H1 (cell line): Measurements from ENCODE around the gene FBN3. TPM values are rescaled to one million over a fixed set of nuclear protein-coding genes. Genes with fewer than 3 reads are reported as not detected.

Experiments used
- CTCF ChIA-PET: fragments of 300-600 bp; sonication (Branson Sonifier 250); formaldehyde crosslinking; loops from one replicate; lab custom pipeline; 2021; ENCODE audit not compliant: partially characterized antibody; lab: Charles Lee
- POLR2A ChIA-PET: fragments of 300-600 bp; sonication (Branson Sonifier 250); formaldehyde crosslinking; loops from one replicate; lab custom pipeline; 2021; ENCODE audit warnings: inconsistent platforms; ENCODE audit not compliant: partially characterized antibody; lab: Charles Lee
- DNase-seq, 2 experiments: peaks; one replicate each; pipeline versions ENCODE4 v3.0.0 to v3.0.0-alpha.2; 2010 to 2022; ENCODE audit warnings: low spot score in 2 of 2, low read depth in 1 of 2, mixed read lengths in 1 of 2
- FAIRE-seq: peaks from 2 replicates; lab custom pipeline; 2011; peaks lifted over from hg19 to GRCh38; lab: Jason Lieb, UNC
- H2AFZ ChIP-seq: 2 replicates; pipeline ENCODE4 v1.8.1; 2012; ENCODE audit warnings: low read length, inconsistent platforms
- H2AK5ac ChIP-seq: 2 replicates; pipeline ENCODE4 v1.6.1; 2013; ENCODE audit warnings: low read depth, low read length
- H2BK120ac ChIP-seq: replicated peaks from 2 replicates; pipeline ENCODE3; 2013; ENCODE audit warnings: low read depth, low read length, inconsistent platforms
- H2BK12ac ChIP-seq: 2 replicates; pipeline ENCODE4 v1.6.1; 2013; ENCODE audit warnings: low read depth, low read length
- H2BK15ac ChIP-seq: 2 replicates; pipeline ENCODE4 v1.6.1; 2013; ENCODE audit warnings: low read length
- H2BK20ac ChIP-seq: 2 replicates; pipeline ENCODE4 v1.6.1; 2013; ENCODE audit warnings: low read length
- H2BK5ac ChIP-seq: 2 replicates; pipeline ENCODE4 v1.6.1; 2013; ENCODE audit warnings: low read depth, low read length
- H3K14ac ChIP-seq: 2 replicates; pipeline ENCODE4 v1.6.1; 2013; ENCODE audit warnings: inconsistent platforms; ENCODE audit not compliant: insufficient read length
- H3K18ac ChIP-seq: 2 replicates; pipeline ENCODE4 v1.6.1; 2013; ENCODE audit warnings: low read length; ENCODE audit errors: extremely low read depth
- H3K23ac ChIP-seq: 2 replicates; pipeline ENCODE4 v1.6.1; 2013; ENCODE audit warnings: inconsistent platforms; ENCODE audit not compliant: insufficient read length
- H3K23me2 ChIP-seq: 2 replicates; pipeline ENCODE4 v1.6.1; 2013; ENCODE audit warnings: low read depth, low read length
- H3K27ac ChIP-seq: 2 replicates; pipeline ENCODE4 v1.6.1; 2011; ENCODE audit warnings: low read depth, low read length, inconsistent platforms
- H3K27me3 ChIP-seq, 4 experiments: replicated peaks in 1 of 4; 1 replicate in 1 of 4; 2 replicates in 3 of 4; pipeline versions ENCODE4 v1.6.1 to v1.8.1; 2011 to 2013; ENCODE audit warnings: low read length in 3 of 4, mild to moderate bottlenecking in 3 of 4, inconsistent platforms in 2 of 4, mixed read lengths in 2 of 4, moderate library complexity in 1 of 4; ENCODE audit not compliant: control insufficient read depth in 3 of 4, insufficient read depth in 3 of 4; ENCODE audit errors: extremely low read depth in 1 of 4
- H3K36me3 ChIP-seq, 4 experiments: 2 replicates each; pipeline versions ENCODE4 v1.6.1 to v1.8.1; 2011 to 2013; ENCODE audit warnings: mild to moderate bottlenecking in 4 of 4, low read length in 3 of 4, moderate library complexity in 2 of 4, control low read depth in 1 of 4, inconsistent platforms in 1 of 4; ENCODE audit not compliant: insufficient read depth in 4 of 4, control insufficient read depth in 2 of 4
- H3K4ac ChIP-seq: replicated peaks from 2 replicates; pipeline ENCODE3; 2013; ENCODE audit warnings: low read length, low read depth, mixed read lengths, inconsistent platforms; ENCODE audit not compliant: insufficient read length
- H3K4me1 ChIP-seq, 4 experiments: replicated peaks in 1 of 4; 1 replicate in 1 of 4; 2 replicates in 3 of 4; pipeline versions ENCODE4 v1.6.1 to v1.8.1; 2011 to 2013; ENCODE audit warnings: low read length in 3 of 4, inconsistent platforms in 2 of 4, mixed read lengths in 1 of 4; ENCODE audit not compliant: insufficient read depth in 4 of 4, control insufficient read depth in 3 of 4
- H3K4me2 ChIP-seq, 2 experiments: 2 replicates each; pipeline versions ENCODE4 v1.6.1 to v1.8.1; 2011 to 2013; ENCODE audit warnings: low read depth in 2 of 2, low read length in 2 of 2, control low read depth in 1 of 2, inconsistent platforms in 1 of 2, mild to moderate bottlenecking in 1 of 2; ENCODE audit not compliant: insufficient read depth in 1 of 2
- H3K4me3 ChIP-seq, 4 experiments: fragments of 200-600, 300-600 bp in 1 of 4; sonication (generic), shearing (Covaris generic), sonication (Bioruptor Twin) in 1 of 4; 2 replicates each; pipeline versions ENCODE4 v1.5.1 to v1.8.1; 2011 to 2016; ENCODE audit warnings: low read length in 4 of 4, low read depth in 3 of 4, control low read depth in 2 of 4, inconsistent platforms in 2 of 4, mild to moderate bottlenecking in 2 of 4, mixed read lengths in 1 of 4, moderate library complexity in 1 of 4; ENCODE audit not compliant: insufficient read depth in 2 of 4; ENCODE audit errors: extremely low read depth in 1 of 4
- H3K56ac ChIP-seq: replicated peaks from 2 replicates; pipeline ENCODE3; 2013; ENCODE audit warnings: low read depth, mild to moderate bottlenecking, mixed read lengths, low read length, inconsistent platforms; ENCODE audit not compliant: insufficient read length
- H3K79me1 ChIP-seq: 2 replicates; pipeline ENCODE4 v1.6.1; 2013; ENCODE audit warnings: low read depth, low read length, control low read depth
- H3K79me2 ChIP-seq, 2 experiments: 2 replicates each; pipeline versions ENCODE4 v1.6.1 to v1.8.1; 2012 to 2013; ENCODE audit warnings: low read length in 2 of 2, mild to moderate bottlenecking in 2 of 2, inconsistent platforms in 1 of 2; ENCODE audit not compliant: insufficient read depth in 2 of 2, control insufficient read depth in 1 of 2
- H3K9ac ChIP-seq, 4 experiments: replicated peaks in 1 of 4; 1 replicate in 1 of 4; 2 replicates in 3 of 4; pipeline versions ENCODE4 v1.6.1 to v1.8.1; 2011 to 2013; ENCODE audit warnings: low read depth in 3 of 4, low read length in 3 of 4, control low read depth in 2 of 4, mild to moderate bottlenecking in 2 of 4, moderate library complexity in 2 of 4, inconsistent platforms in 1 of 4; ENCODE audit errors: extremely low read depth in 1 of 4
- H3K9me3 ChIP-seq, 2 experiments: 2 replicates each; pipeline versions ENCODE4 v1.6.1 to v1.8.1; 2012 to 2013; ENCODE audit warnings: mild to moderate bottlenecking in 2 of 2, moderate library complexity in 2 of 2, control low read depth in 1 of 2, inconsistent platforms in 1 of 2, low read depth in 1 of 2, low read length in 1 of 2, mixed read lengths in 1 of 2; ENCODE audit not compliant: insufficient read depth in 2 of 2
- H4K20me1 ChIP-seq, 2 experiments: replicated peaks in 1 of 2; 2 replicates each; pipeline versions ENCODE3 to v1.8.1; 2011 to 2013; ENCODE audit warnings: inconsistent platforms in 2 of 2, low read length in 2 of 2, mild to moderate bottlenecking in 1 of 2; ENCODE audit not compliant: insufficient read depth in 2 of 2, control insufficient read depth in 1 of 2
- H4K5ac ChIP-seq: 2 replicates; pipeline ENCODE4 v1.6.1; 2013; ENCODE audit warnings: low read length, low read depth, mixed read lengths, inconsistent platforms; ENCODE audit not compliant: insufficient read length
- H4K8ac ChIP-seq: 2 replicates; pipeline ENCODE4 v1.8.0; 2013; ENCODE audit warnings: mild to moderate bottlenecking, moderate library complexity, low read length, inconsistent platforms; ENCODE audit not compliant: insufficient read depth; ENCODE audit errors: extremely low read depth
- H4K91ac ChIP-seq: replicated peaks from 2 replicates; pipeline ENCODE3; 2013; ENCODE audit warnings: low read length, mixed read lengths, inconsistent platforms; ENCODE audit not compliant: insufficient read length
- BACH1 ChIP-seq: IDR thresholded peaks from 2 replicates; pipeline ENCODE4 v1.6.1; 2012; ENCODE audit warnings: low read length, improper control_type of control experiment
- CHD1 ChIP-seq: IDR thresholded peaks from 2 replicates; pipeline ENCODE4 v1.6.1; 2012; ENCODE audit warnings: low read depth, low read length, improper control_type of control experiment
- EGR1 ChIP-seq: IDR thresholded peaks from 2 replicates; pipeline ENCODE4 v1.6.1; 2011; ENCODE audit warnings: low read depth, low read length, borderline replicate concordance
- FOSL1 ChIP-seq: IDR thresholded peaks from 2 replicates; pipeline ENCODE4 v1.6.1; 2011; ENCODE audit warnings: mild to moderate bottlenecking, low read depth, low read length, moderate library complexity; ENCODE audit not compliant: insufficient read depth
- GTF2F1 ChIP-seq: IDR thresholded peaks from 2 replicates; pipeline ENCODE4 v1.6.1; 2012; ENCODE audit warnings: low read depth, low read length, improper control_type of control experiment, borderline replicate concordance
- JUN ChIP-seq: IDR thresholded peaks from 2 replicates; pipeline ENCODE4 v1.6.1; 2011; ENCODE audit warnings: low read depth, mild to moderate bottlenecking, improper control_type of control experiment, low read length
- JUND ChIP-seq: IDR thresholded peaks from 2 replicates; pipeline ENCODE4 v1.6.1; 2011; ENCODE audit warnings: mild to moderate bottlenecking, improper control_type of control experiment, low read length
- SIRT6 ChIP-seq: IDR thresholded peaks from one replicate; pipeline ENCODE4 v1.7.1; 2012; ENCODE audit warnings: low read length, inconsistent platforms
- SIX5 ChIP-seq: IDR thresholded peaks from 2 replicates; pipeline ENCODE4 v1.6.1; 2011; ENCODE audit warnings: mild to moderate bottlenecking, low read depth, low read length
- USF2 ChIP-seq: IDR thresholded peaks from 2 replicates; pipeline ENCODE4 v1.6.1; 2011; ENCODE audit warnings: low read length, improper control_type of control experiment
- YY1 ChIP-seq: IDR thresholded peaks from 2 replicates; pipeline ENCODE4 v1.6.1; 2011; ENCODE audit warnings: low read depth, mild to moderate bottlenecking, low read length
- WGBS, 2 experiments: shearing (Covaris generic) in 1 of 2; methylation state at CpG; one replicate each; pipeline versions ENCODE4 v1.1.6 to v1.1.7; 2013 to 2015; ENCODE audit warnings: low lambda C conversion rate in 2 of 2, mixed read lengths in 2 of 2, inconsistent platforms in 1 of 2, low coverage in 1 of 2, missing lambda C conversion rate in 1 of 2; ENCODE audit not compliant: insufficient replicate concordance in 2 of 2, insufficient coverage in 1 of 2, insufficient read length in 1 of 2; ENCODE audit errors: extremely low coverage in 1 of 2, missing lambda C conversion rate in 1 of 2; 5-methylcytosine and 5-hydroxymethylcytosine counted together
- polyA plus RNA-seq, 7 experiments: library from polyadenylated mRNA; depleted of rRNA in 3 of 7; stranded (reverse) in 5 of 7; unstranded in 2 of 7; fragments of >200 nt in 5 of 7; fragments of 200-250 nt in 2 of 7; gene quantifications; 1 replicate in 5 of 7; 2 replicates in 1 of 7; 4 replicates in 1 of 7; pipeline versions ENCODE4 v1.2.1 to v1.2.3, GENCODE V29; 2011 to 2013; ENCODE audit warnings: missing spikeins in 2 of 7, mixed read lengths in 2 of 7
- total RNA-seq: library from RNA; stranded (reverse); fragmentation: NEBNext Ultra II Directional; extraction: Animal tissue kit (Norgen Biotek cat#: 25700); gene quantifications from 2 replicates; pipeline ENCODE4 v1.2.1, GENCODE V29; 2021

Gene FBN3
- total and polyA plus RNA-seq, 2 of the 8 experiments (the other 6 are each of a cell fraction or from before 2014, with no cell fraction given) = 37.1 to 38.7 TPM

DNA sequence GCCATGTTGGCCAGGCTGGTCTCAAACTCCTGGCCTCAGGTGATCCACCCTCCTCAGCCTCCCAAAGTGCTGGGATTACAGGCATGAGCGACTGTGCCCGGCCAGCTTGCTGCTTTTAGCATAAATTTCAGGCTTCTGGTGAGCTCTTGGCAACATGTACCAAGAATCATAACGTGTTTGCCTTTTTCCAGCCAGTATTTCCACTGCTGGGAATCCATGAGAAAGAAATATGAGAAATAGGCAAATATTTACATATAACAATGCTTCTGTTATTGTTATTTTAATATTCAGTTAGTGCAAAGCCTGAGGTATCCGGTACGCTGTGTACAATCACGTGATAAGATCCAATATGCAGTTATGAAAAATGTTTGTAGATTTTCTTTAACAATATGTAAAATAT lies 30.6 kb upstream of the FBN3 start:
- Histone ChIP-seq H4K20me1 (no peaks in the 10 kb centered on the region), H3K79me2 (no peaks in the 10 kb centered on the region), H3K4me1 (no peaks in the 10 kb centered on the region), H3K27me3 (no peaks in the 10 kb centered on the region), H4K8ac (no peak overlapping the region), H2BK15ac (no peak overlapping the region), H2BK20ac (no peak overlapping the region), H2BK12ac (no peak overlapping the region), H3K14ac (no peak overlapping the region), H3K9me3 (no peaks in the 10 kb centered on the region), H3K4me3 (no peak overlapping the region), H2BK120ac (no peak overlapping the region), H3K23me2 (no peaks in the 10 kb centered on the region), H3K56ac (no peak overlapping the region), H3K36me3 (no peaks in the 10 kb centered on the region), H3K4ac (no peak overlapping the region), H2BK5ac (no peak overlapping the region), H2AFZ (no peak overlapping the region), H3K18ac (no peak overlapping the region), H4K5ac (no peak overlapping the region), H3K27ac (no peak overlapping the region), H4K91ac (no peak overlapping the region), H2AK5ac (no peak overlapping the region), H3K4me2 (no peak overlapping the region), H3K9ac (no peak overlapping the region), H3K79me1 (no peaks in the 10 kb centered on the region), H3K23ac (no peak overlapping the region)
- POLR2A ChIA-PET = no interaction called here
- DNase-seq = no peak
- FAIRE-seq = no peak
- 91% methylated on average over 6 of the region's 6 CpGs; no CpG with 5 or more reads in 1 of the 2 experiments for WGBS, 2 experiments
- CTCF ChIA-PET = no interaction called here
- no peak for TF ChIP-seq SIX5
- no peak for TF ChIP-seq YY1
- TF ChIP-seq JUND = no peak
- TF ChIP-seq EGR1 = no peak
- TF ChIP-seq SIRT6 = no peak
- no peak for TF ChIP-seq CHD1
- TF ChIP-seq BACH1 = no peak
- no peak for TF ChIP-seq GTF2F1
- no peak for TF ChIP-seq FOSL1
- TF ChIP-seq JUN = no peak
- no peak for TF ChIP-seq USF2
